Measurements from ENCODE around the gene ZNF830. TPM values are rescaled to one million over a fixed set of nuclear protein-coding genes. Genes with fewer than 3 reads are reported as not detected.

The ZNF830 gene
- total and polyA plus RNA-seq, 9 of the 15 experiments (the other 6 are each of a cell fraction or from before 2014, with no cell fraction given) = 13.1 to 28.7 (median 21.7) TPM

- TF ChIP-seq ELK1 (CRISPR knock-in tag; IDR thresholded peaks at IDR 0.05) (no peak), E2F6 (IDR thresholded peaks at IDR 0.05; ENCODE audit: borderline replicate concordance in 1 of 2, extremely low read depth in 1 of 2, insufficient read depth in 1 of 2, insufficient read length in 1 of 2, low read depth in 1 of 2, low read length in 1 of 2, poor library complexity in 1 of 2, severe bottlenecking in 1 of 2) (peak; percentile 29 to 30), ZNF184 (CRISPR knock-in tag; IDR thresholded peaks at IDR 0.05) (no peak), FOXP4 (CRISPR knock-in tag; IDR thresholded peaks at IDR 0.05; ENCODE audit: borderline replicate concordance) (no peak), FOSL1 (tag; conservative IDR thresholded peaks at IDR 0.05) (0 out of 2 replicates have a peak, but pooled peaks have one; percentile 18), SP2 (IDR thresholded peaks at IDR 0.05; ENCODE audit: extremely low read depth, low read depth, low read length, poor library complexity, severe bottlenecking) (no peak), PREB (CRISPR knock-in tag; IDR thresholded peaks at IDR 0.05) (no peak), TEAD2 (tag; IDR thresholded peaks at IDR 0.05) (no peak), NFRKB (IDR thresholded peaks at IDR 0.05; ENCODE audit: low read depth) (peak; percentile 97), ILF3 (IDR thresholded peaks at IDR 0.05; ENCODE audit: borderline replicate concordance) (no peak), ZNF740 (CRISPR knock-in tag; IDR thresholded peaks at IDR 0.05) (no peak), ZNF740 (tag; IDR thresholded peaks at IDR 0.05) (no peak), MITF (IDR thresholded peaks at IDR 0.05) (no peak), GTF2B (IDR thresholded peaks at IDR 0.05; ENCODE audit: extremely low read depth, insufficient read length) (peak; percentile 68)
These were observed at the start of gene ZNF830, which contains the start of gene CCT6B (continued) for GRCh38 chr17:34961093-34961911.

All from K562 (cell line).